IPS-18c (cell line): ENCODE results near the gene FBXO31.

Experiments used
- H3K4me3 ChIP-seq: 2 replicates; pipeline ENCODE4 v1.7.0; 2013; ENCODE audit warnings: low read depth, mild to moderate bottlenecking, low read length, moderate library complexity; ENCODE audit not compliant: insufficient read depth
- H3K9me3 ChIP-seq: one replicate; pipeline ENCODE4 v1.6.1; 2013; ENCODE audit warnings: mild to moderate bottlenecking, low read length, moderate library complexity; ENCODE audit not compliant: control insufficient read depth, insufficient read depth

FBXO31 gene

DNA sequence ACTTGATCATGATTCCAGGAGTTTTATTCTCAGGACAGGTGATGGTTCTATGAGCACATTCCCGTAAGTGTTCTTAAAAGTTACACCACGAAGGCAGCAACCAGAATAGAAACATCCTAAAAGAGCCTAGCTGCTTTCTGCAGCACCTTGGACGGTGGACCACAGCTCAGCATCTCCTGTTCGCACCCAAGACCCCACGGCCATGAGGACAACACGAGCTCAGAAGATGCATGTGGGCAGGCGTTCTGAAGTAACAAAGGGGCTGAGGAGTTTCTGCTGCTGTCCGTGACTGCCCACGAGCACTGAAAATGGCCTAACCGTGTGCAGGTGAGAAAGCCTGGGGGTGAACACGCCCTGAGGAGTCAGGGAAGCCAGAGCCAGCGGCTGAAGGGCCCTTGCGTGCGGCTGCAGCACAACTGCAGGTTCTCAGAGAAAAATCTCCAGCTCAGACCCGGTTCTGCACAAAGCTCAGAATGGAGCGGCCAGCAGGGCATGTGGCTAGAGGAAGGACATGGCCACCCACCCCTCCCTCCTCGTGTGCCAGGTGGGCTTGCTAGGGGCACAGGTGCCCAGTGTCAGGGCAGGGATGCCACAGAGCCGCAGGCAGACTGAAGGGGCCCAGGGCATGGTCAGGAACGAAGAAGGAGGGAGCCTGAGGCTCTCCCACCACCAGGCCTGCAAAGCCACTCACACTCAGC is 55.6 kb downstream of the FBXO31 start:
- H3K9me3 ChIP-seq, result no peaks in the 10 kb centered on the region
- H3K4me3 ChIP-seq, result no peak overlapping the region

DNA sequence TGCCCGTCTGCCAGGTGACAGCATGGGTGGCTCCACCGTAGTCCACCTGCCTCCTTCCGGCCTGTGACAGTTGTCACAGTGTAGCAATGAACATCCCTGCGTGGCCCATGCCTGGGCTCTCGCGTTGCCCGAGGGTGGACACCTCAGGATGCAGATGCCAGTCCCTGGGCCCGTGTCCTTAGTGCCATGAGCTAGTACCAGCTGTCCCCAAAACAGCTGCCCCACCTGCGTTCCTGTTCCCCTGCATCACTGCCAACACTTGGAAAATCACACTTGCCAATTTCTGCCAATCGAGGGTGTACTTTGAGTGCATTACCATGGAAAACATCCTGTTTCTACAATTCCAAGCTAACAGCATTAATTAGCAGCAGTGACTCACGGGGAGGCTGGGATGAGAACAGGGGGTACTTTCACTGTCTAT is 57.4 kb downstream of the FBXO31 start:
- no peak overlapping the region for H3K4me3 ChIP-seq
- no peaks in the 10 kb centered on the region for H3K9me3 ChIP-seq

DNA sequence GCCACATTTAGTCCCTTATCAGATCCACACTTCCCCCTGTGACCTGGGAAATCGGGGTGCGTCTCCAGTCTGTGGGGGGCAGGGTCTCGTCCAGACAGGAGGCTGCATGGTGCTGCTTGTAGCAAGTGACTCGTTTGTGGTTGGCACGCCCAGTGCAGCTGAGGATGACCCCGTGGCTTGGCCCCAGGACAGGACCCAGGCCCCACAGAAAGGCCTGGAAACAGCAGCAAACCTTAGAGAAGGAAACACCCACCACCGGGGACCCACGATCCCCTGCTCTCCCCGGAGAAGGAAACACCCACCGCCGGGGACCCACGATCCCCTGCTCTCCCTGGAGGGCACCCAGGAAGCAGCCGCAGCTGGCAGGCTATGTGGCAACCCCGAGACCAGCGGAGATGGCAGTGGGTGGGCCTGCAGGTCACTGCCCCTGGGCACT is 58.1 kb downstream of the FBXO31 start:
- no peaks in the 10 kb centered on the region for H3K9me3 ChIP-seq

DNA sequence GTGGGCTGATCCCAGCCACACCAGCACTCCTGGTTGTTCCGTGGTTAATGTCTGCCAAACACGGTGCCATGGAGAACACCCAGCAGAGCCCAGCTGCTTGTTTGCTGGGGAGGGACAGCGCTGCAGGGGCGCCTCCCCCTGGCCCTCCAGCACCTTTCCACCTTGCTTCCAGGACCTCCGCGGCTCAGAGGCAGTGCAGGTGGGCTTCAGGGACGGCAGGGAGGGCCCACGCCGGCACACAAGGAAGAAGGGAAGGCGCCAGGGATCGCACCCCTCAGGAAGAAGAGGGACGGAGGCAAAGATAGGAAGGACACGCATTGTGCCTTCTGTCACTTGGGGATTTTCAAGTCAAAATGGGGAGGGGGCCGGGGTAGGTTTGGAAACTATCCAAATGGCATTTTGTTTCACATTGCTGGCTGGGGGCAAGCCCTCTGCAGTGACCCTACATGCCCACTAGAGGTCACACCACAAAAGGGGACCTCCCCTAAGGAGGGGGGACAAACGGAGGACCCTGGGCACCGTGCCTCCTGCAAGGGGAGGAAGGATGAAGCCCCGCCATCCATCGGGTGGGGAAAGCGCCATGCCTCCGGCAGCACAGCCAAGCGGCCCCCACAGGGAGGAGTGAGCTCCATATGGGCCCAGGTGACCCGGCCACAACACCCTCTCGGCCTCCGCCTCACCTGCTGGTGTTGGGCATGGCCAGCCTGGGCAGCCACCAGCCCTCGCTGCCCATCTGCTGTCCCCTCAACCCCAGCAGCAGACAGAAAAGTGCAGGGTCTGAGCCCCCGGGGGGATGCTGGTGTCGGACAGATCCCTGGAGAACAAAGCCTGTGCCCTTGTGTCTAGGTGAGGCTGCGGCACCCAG is 58.9 kb downstream of the FBXO31 start:
- Histone ChIP-seq H3K9me3 (no peaks in the 10 kb centered on the region), H3K4me3 (no peak overlapping the region)

More for the DNA sequence above, 58.1 kb downstream of the FBXO31 start:
- H3K4me3 ChIP-seq, result no peak overlapping the region

DNA sequence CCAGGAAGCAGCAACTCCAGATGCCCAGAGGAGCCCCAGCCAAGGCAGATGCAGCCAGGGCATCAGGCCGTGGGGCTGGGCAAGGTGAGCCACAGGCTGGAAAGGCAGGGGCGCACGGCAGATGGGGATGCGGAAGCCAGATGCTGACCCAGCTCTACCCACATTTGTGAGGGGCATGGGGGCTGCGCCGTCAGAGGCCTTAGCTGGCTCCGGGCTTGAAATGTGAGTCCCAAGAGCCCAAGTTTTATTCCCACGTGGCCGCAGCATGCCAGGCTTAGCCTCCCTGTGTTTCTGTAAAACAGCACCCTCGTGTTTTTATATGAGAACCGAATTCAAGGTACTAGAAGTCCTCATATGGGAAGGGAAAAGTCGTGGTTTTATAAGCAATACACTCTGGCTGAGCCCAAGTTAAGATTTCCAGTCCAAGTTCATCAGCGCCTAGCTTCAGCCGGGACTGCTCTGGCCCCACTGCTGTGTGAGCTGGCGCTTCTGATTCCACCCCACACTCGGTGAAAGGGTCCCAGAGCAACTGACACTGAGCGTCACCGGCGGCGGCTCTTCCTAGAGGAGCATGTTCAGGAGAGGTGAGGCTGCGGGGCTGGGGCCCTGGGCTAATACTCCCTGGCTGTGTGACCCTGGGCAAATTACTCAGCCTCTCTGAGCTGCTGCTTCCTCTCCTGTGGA is 59.7 kb downstream of the FBXO31 start:
- no peaks in the 10 kb centered on the region for H3K9me3 ChIP-seq
- no peak overlapping the region for H3K4me3 ChIP-seq

DNA sequence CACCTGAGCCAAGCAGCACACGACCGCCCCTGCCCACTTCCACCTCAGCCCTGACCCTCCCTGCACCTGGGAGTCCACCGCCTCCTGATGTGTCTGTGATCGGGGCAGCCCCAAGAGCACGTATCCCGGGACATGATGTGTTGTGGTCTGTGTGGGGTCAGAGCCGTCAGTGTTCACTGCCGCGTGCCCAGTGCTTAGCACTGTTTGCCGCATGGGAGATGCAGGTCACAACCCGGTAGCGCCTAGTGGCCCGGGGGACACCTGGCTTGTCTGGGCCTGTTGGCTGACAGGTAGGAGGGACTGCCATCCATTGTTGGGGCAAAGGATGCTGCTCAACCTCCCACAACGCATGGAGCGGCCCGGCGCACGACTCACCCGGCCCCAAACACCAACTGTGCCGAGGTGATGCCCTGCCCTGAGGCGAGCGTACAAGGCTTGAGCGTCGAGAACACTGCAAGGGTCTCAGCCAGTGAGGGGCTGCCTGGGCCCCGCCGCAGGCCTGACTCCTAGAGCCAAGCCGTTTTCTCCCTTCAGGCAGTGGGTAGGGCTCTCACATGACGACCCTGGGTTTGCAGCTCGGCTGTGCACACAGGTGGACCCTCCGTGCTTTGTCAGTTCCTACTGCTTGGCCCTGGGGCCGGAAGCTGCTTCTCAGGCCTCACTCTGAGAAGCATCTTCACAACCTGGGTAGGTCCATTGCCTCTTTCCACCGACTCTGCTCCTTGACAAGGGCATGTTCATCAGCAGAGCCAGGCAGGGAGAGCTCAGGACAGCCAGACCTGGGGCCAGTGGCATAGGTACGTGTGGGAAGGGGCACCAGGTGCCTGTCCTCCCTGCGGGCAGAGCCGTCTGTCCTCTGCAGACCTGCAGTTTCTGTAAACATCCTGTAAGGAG is 60.5 kb downstream of the FBXO31 start:
- H3K4me3 ChIP-seq, result no peak overlapping the region
- no peaks in the 10 kb centered on the region for H3K9me3 ChIP-seq

DNA sequence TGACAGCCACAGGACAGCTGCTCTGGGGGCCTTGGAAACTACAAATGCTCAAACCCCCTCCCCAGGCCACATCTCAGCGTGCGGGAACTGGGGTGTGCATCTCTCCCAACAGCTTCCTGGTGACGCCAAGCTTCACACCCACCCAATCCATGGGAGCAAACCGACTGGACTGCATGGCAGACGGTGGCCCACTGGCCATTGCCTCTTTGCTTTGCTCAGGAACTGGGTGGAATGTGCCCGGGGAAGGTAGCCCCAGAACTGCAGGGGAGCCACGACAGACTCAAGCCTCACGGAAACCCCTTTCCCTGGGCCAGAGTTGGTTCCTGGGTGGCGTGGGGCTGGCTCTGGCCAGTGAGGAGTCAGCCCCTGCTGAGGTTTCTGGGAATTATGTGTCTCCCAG is 61.2 kb downstream of the FBXO31 start:
- H3K4me3 ChIP-seq, result no peak overlapping the region
- H3K9me3 ChIP-seq, result no peaks in the 10 kb centered on the region

DNA sequence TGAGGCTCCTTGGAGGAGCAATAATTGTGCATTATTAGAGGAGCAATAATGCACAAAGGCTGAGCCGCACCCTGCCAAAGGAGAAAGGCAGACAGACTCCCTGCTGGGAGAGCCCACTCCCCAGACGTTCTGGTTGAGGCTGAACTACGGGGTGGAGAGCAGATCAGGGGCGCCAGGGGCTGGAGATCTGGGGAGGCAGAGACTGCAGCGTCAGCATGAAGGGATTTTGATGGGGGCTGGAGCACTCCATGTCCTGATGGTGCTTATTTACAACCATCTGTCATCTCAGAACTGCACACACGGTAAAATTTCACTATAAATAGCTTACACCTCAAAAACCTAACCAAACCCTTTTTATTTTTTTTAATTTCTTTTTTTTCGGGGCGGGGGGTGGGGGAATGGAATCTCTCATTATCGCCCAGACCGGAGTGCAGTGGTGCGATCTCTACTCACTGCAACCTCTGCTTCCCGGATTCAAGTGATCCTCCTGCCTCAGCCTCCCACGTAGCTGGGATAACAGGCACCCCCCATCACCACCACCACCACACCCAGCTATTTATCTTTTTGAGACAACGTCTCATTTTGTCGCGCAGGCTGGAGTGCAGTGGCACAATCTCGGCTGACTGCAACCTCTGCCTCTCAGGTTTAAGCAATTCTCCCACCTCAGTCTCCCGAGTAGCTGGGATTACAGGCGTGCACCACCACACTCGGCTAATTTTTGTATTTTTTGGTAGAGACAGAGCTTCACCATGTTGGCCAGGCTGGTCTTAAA is 62.1 kb downstream of the FBXO31 start:
- Histone ChIP-seq H3K4me3 (no peak overlapping the region), H3K9me3 (no peaks in the 10 kb centered on the region)

DNA sequence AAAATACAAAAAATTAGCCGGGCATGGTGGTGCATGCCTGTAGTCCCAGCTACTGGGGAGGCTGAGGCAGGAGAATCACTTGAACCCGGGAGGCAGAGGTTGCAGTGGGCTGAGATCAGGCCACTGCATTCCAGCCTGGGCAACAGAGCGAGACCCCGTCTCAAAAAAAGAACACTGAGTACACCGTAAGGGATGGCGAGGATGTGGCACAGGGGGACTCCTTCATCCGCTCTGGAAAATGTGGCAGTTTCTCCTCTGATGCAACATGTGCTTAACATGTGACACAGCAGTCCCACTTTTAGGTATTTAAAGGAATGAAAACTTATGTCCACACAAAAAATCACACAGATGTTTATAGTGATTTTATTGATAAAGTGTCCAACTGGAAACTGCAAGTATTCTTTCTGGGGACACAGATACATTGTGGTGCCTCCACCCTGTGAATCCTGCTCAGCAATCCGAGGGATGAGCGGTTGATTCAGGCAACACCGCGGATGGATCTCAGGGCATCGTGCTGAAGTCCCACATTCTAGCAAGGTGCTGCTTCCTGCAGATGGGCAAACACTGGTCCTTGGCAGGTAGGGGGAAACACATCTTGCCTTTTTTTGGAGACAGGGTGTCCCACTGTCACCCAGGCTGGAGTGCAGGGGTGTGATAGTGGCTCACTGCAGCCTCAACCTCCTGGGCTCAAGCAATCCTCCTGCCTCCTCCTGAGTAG is 62.9 kb downstream of the FBXO31 start:
- no peaks in the 10 kb centered on the region for H3K9me3 ChIP-seq
- no peak overlapping the region for H3K4me3 ChIP-seq

DNA sequence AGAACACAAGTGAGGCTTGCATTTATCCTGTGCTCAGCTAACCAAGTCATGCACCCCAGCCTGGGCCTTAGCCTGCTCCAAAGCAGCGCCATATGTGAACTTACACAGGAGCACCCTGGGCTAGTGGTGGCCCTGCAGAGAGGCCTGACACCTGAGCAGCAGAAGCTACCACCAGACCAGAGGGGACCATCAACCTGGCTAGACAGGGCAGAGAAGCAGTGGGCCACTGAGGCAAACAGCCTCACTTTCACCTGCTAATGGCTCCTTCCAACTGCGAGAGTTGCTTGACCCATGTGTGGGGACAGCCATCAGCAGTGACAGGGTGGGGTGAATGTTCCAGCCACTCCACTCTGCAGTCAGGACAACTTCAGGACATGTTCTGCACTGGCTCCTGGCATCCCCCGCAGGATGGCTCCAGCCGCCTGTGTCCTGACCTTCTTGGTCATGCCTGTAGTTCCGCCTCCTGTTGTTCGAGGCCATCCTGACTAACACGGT is 63.5 kb downstream of the FBXO31 start:
- H3K4me3 ChIP-seq, result no peak overlapping the region
- no peaks in the 10 kb centered on the region for H3K9me3 ChIP-seq

DNA sequence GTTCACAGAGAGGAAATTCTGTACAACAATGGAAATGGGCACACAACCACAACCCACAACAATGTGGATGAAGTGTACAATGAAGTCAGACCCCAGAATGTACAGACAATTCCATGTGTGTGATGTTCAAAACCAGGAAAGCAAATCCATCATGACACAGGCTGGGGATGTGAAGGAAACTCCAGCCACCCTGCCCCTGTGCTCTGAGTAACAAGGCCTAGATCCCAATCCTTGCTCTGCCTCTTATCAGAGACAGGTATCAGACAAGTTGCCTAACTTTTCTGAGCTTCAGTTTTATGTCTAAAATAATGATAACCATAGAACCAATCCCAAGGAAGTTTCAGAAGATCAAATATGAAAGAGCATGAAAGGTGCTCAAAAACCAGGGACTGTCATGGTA is 64.6 kb downstream of the FBXO31 start:
- Histone ChIP-seq H3K9me3 (no peaks in the 10 kb centered on the region), H3K4me3 (no peak overlapping the region)

DNA sequence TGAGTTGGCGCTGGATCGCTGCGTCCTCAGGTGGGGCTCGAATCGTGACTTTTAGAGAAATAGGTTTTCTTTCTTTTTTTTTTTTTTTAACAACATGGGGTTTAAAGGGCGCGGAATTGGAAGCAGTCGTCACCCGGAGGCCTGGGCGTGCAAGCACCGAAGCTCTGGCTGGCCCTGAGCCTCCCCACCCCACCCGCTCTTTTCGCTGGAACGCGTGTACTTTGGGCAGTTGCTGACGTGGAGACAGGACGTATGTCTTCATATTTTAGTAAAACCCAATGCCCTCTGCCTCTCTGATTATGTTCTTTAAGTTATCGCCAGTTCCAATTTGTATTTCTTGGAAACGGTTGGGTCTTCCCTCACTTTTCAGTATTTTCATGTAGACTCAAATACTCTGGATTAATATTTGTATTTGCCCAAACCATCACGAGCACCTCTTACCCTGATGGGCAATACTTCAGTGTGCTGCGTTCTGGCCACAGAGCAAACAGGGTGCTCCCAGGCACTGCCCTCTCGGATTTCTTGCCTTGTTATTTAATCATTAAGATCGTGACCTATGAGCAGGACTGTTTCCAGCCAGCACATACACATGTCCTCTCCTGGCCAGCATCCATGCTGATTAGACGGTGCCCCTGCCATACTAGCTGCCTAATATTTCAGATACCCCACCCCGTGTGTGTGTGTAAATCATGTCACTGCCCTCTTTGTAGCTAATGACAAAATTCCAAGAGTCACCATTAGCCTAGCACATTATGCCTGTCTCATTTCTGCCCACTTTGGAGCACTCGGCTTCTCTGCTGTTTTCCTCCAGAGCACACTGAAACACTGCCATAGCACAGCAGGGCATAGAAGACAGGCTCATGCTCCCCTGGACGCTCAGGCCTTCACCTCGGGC is 65.6 kb downstream of the FBXO31 start:
- H3K4me3 ChIP-seq, result peak overlapping the region; percentile 87

DNA sequence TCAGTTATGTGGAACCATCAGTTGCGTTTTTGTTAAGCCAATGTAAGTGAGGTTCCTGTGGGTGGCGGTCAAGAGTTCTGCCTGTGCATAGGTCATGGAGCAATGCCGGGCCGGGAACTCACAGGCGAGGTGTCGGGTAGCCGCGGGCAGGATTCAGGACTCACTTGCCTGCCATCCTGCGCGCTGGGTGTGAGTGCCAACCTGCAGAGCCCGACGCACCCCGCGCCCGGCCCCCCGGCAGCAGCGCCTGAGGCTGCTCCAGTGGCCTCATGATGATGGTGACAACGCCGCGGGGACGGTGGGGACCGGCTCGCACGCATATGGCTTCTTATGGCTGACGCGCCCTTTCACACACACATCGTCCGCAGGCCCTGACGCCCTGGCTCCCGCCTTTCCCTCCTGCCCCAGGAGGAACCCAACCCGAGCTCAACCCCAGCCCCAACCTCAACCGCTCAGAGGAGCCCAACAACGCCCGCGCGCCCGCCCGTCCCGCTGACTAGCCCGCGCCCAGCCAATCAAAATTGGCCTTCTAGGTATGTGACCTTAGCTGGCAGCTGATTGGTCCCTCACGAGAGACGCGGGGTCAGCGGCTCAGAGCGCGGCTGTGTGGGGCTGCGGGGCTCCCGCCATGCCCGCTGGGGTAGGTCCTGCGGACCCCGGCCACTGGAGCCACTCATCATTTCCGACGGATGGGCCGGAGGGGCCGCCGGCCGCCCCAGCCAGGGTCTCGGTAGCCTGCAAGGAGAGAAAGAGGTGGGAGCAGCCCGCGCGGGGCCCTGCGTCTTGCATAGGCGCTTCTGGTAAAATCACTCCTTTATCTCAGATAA is 66.4 kb downstream of the FBXO31 start, which contains the start of gene C16orf95:
C16orf95 (minus strand) TSS at position 470 of the 827 bp plus-strand sequence; CDS start at position 320, 150 bp downstream.
- Histone ChIP-seq H3K4me3 (peak within 1 kb of the TSS; percentile 87), H3K9me3 (no peaks in the 10 kb centered on the region)

More for the DNA sequence above, 65.6 kb downstream of the FBXO31 start:
- H3K9me3 ChIP-seq, result no peaks in the 10 kb centered on the region

DNA sequence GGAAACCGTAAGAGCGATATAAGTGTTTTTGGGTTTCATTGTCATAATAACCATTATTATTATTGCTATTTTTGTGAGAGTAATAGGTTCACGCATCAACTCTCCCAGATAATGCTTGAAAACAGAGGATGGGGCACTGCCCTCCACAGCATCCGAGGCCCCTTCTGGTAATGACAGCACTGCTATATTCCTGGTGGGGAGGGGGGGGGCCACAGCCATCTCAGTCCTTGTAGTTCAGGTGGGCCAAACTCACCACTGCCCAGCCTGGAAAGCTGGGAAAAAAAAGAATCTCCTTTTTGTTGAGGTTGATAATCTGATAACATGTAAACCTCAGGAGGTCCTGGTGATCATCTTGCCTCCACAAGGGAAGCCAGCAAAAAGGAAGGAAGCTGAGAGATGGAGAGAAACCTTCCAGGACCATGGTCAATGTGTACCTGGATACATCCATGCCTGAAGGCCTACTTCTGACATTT is 67.1 kb downstream of the FBXO31 start:
- no peaks in the 10 kb centered on the region for H3K9me3 ChIP-seq
- H3K4me3 ChIP-seq, result peak overlapping the region; percentile 87; the same call in 1 of the 2 replicates
